NCI-H128 (cell line): ENCODE results near the gene MORN1.
"Not testable (repeated sequence)": the region's sequence is repeated elsewhere in the genome, so short reads cannot be mapped to it uniquely, and the experiment has no call there.

Source experiments
- DNase-seq: peaks from one replicate; lab custom pipeline; 2025; ENCODE audit not compliant: unreplicated experiment; lab: John Stamatoyannopoulos, UW

Gene MORN1

GRCh38 chr1:2297246-2298011, 93.9 kb downstream of the MORN1 start:
- DNase-seq: no peak

GRCh38 chr1:2296614-2297013, 94.7 kb downstream of the MORN1 start:
- no peak for DNase-seq

- not testable (repeated sequence) for DNase-seq
Measured at GRCh38 chr1:2296211-2296610, 95.1 kb downstream of the MORN1 start.

- no peak for DNase-seq
Measured at GRCh38 chr1:2295526-2295925, 95.8 kb downstream of the MORN1 start.

- no peak for DNase-seq
Measured at GRCh38 chr1:2294725-2295078, 96.7 kb downstream of the MORN1 start.

- DNase-seq: no peak
Measured at GRCh38 chr1:2294033-2294724, 97.2 kb downstream of the MORN1 start.

- DNase-seq: no peak
Measured at GRCh38 chr1:2292725-2293450, 98.5 kb downstream of the MORN1 start.

GRCh38 chr1:2291577-2291976, 99.8 kb downstream of the MORN1 start:
- DNase-seq: no peak

GRCh38 chr1:2290595-2291510, 100.5 kb downstream of the MORN1 start:
- no peak for DNase-seq

- DNase-seq: no peak
Measured at GRCh38 chr1:2290171-2290578, 101.2 kb downstream of the MORN1 start.

GRCh38 chr1:2289607-2290006, 101.7 kb downstream of the MORN1 start:
- no peak for DNase-seq

GRCh38 chr1:2288816-2289536, 102.4 kb downstream of the MORN1 start:
- no peak for DNase-seq

GRCh38 chr1:2288311-2288710, 103.0 kb downstream of the MORN1 start:
- no peak for DNase-seq

- DNase-seq: no peak
Measured at GRCh38 chr1:2287649-2288048, 103.7 kb downstream of the MORN1 start.

- DNase-seq: no peak
Measured at GRCh38 chr1:2286923-2287322, 104.4 kb downstream of the MORN1 start.

- no peak for DNase-seq
Measured at GRCh38 chr1:2284932-2285331, 106.4 kb downstream of the MORN1 start.

- DNase-seq: no peak
Measured at GRCh38 chr1:2283991-2284895, 107.1 kb downstream of the MORN1 start.

GRCh38 chr1:2283371-2283990, 107.9 kb downstream of the MORN1 start:
- DNase-seq: no peak
